Mesothelial cell of epicardium (in vitro differentiated cells): Measurements from ENCODE around the gene KIRREL1. TPM values are rescaled to one million over a fixed set of nuclear protein-coding genes. Genes with fewer than 3 reads are reported as not detected.

Experiments
- DNase-seq, 2 experiments: peaks; one replicate each; pipeline ENCODE4 v3.0.0; 2021; ENCODE audit warnings: low spot score in 2 of 2; ENCODE audit not compliant: unreplicated experiment in 2 of 2
- H3K27ac Mint-ChIP-seq: 2 replicates; pipeline ENCODE4 v1.8.0; 2021; ENCODE audit warnings: mixed read lengths
- H3K27me3 Mint-ChIP-seq: 2 replicates; pipeline ENCODE4 v1.8.0; 2021; ENCODE audit warnings: low read depth, mixed read lengths
- H3K36me3 Mint-ChIP-seq: 2 replicates; pipeline ENCODE4 v1.8.0; 2021; ENCODE audit warnings: mixed read lengths
- H3K4me1 Mint-ChIP-seq: 2 replicates; pipeline ENCODE4 v1.8.0; 2021; ENCODE audit warnings: mixed read lengths
- H3K4me3 Mint-ChIP-seq: 2 replicates; pipeline ENCODE4 v1.8.0; 2021; ENCODE audit warnings: mild to moderate bottlenecking, moderate library complexity, mixed read lengths
- H3K9me3 Mint-ChIP-seq: 2 replicates; pipeline ENCODE4 v1.8.0; 2021; ENCODE audit warnings: mixed read lengths
- CTCF ChIP-seq: fragments of 200-600 bp; sonication (generic); IDR thresholded peaks from one replicate; pipeline ENCODE4 v1.5.0; 2021; ENCODE audit warnings: antibody characterized with exemption; ENCODE audit not compliant: unreplicated experiment
- total RNA-seq: library from RNA; stranded (reverse); gene quantifications from 3 replicates; pipeline ENCODE4 v1.2.1, GENCODE V29; 2021

Gene KIRREL1
- total RNA-seq, 1 donor from 2014 or later, result 178 TPM

- H3K27ac Mint-ChIP-seq, result peak overlapping the region; percentile 83
- H3K4me1 Mint-ChIP-seq, result peaks cover 42% of the 10 kb centered on the region
Measured at GRCh38 chr1:158071138-158071537, 77.7 kb downstream of the KIRREL1 start.

GRCh38 chr1:158075078-158075477, 81.6 kb downstream of the KIRREL1 start:
- TF ChIP-seq CTCF, result no peak
- Mint-ChIP-seq H3K9me3 (no peaks in the 10 kb centered on the region), H3K4me3 (no peak overlapping the region), H3K36me3 (peaks cover 17% of the 10 kb centered on the region), H3K27me3 (no peaks in the 10 kb centered on the region), H3K4me1 (peaks cover 15% of the 10 kb centered on the region), H3K27ac (no peak overlapping the region)
- no peak for DNase-seq

More at GRCh38 chr1:158071138-158071537, 77.7 kb downstream of the KIRREL1 start:
- DNase-seq, result no peak
- no peaks in the 10 kb centered on the region for H3K9me3 Mint-ChIP-seq
- H3K27me3 Mint-ChIP-seq, result no peaks in the 10 kb centered on the region
- no peak for TF ChIP-seq CTCF
- H3K36me3 Mint-ChIP-seq, result peaks cover 5% of the 10 kb centered on the region
- no peak overlapping the region for H3K4me3 Mint-ChIP-seq

GRCh38 chr1:158076441-158076840, 83.0 kb downstream of the KIRREL1 start:
- Mint-ChIP-seq H3K9me3 (no peaks in the 10 kb centered on the region), H3K27me3 (no peaks in the 10 kb centered on the region), H3K27ac (peak overlapping the region; percentile 61), H3K36me3 (peaks cover 25% of the 10 kb centered on the region), H3K4me3 (no peak overlapping the region), H3K4me1 (peaks cover 4% of the 10 kb centered on the region)
- no peak for TF ChIP-seq CTCF
- no peak for DNase-seq

- H3K4me3 Mint-ChIP-seq, result no peak overlapping the region
- H3K9me3 Mint-ChIP-seq, result no peaks in the 10 kb centered on the region
- no peaks in the 10 kb centered on the region for H3K4me1 Mint-ChIP-seq
- no peaks in the 10 kb centered on the region for H3K27me3 Mint-ChIP-seq
- no peak for DNase-seq
- TF ChIP-seq CTCF, result no peak
- H3K27ac Mint-ChIP-seq, result no peak overlapping the region
- peaks cover 33% of the 10 kb centered on the region for H3K36me3 Mint-ChIP-seq
Measured at GRCh38 chr1:158077411-158078256, 84.2 kb downstream of the KIRREL1 start.

GRCh38 chr1:158078569-158079080, 85.2 kb downstream of the KIRREL1 start:
- Mint-ChIP-seq H3K27ac (no peak overlapping the region), H3K27me3 (no peaks in the 10 kb centered on the region), H3K36me3 (peaks cover 39% of the 10 kb centered on the region), H3K4me3 (no peak overlapping the region), H3K4me1 (no peaks in the 10 kb centered on the region), H3K9me3 (no peaks in the 10 kb centered on the region)
- no peak for DNase-seq
- no peak for TF ChIP-seq CTCF
